Endothelial cell (in vitro differentiated cells): ENCODE measurements around the gene ARL11. TPM values are rescaled to one million over a fixed set of nuclear protein-coding genes. Genes with fewer than 3 reads are reported as not detected.

Experiments
- DNase-seq: peaks from one replicate; pipeline ENCODE4 v3.0.0; 2021; ENCODE audit warnings: low spot score
- H3K27ac Mint-ChIP-seq: one replicate; pipeline ENCODE4 v1.8.0; 2021; ENCODE audit warnings: mixed read lengths, inconsistent platforms; ENCODE audit not compliant: unreplicated experiment
- H3K27me3 Mint-ChIP-seq: one replicate; pipeline ENCODE4 v1.8.0; 2021; ENCODE audit warnings: mild to moderate bottlenecking, moderate library complexity, mixed read lengths, inconsistent platforms; ENCODE audit not compliant: unreplicated experiment
- H3K36me3 Mint-ChIP-seq: one replicate; pipeline ENCODE4 v1.8.0; 2021; ENCODE audit warnings: mild to moderate bottlenecking, low read depth, mixed read lengths, inconsistent platforms; ENCODE audit not compliant: unreplicated experiment
- H3K4me1 Mint-ChIP-seq: one replicate; pipeline ENCODE4 v1.8.0; 2021; ENCODE audit warnings: mild to moderate bottlenecking, mixed read lengths, inconsistent platforms; ENCODE audit not compliant: unreplicated experiment
- H3K4me3 Mint-ChIP-seq: one replicate; pipeline ENCODE4 v1.8.0; 2021; ENCODE audit warnings: mild to moderate bottlenecking, mixed read lengths, inconsistent platforms; ENCODE audit not compliant: unreplicated experiment
- H3K9me3 Mint-ChIP-seq: one replicate; pipeline ENCODE4 v1.8.0; 2021; ENCODE audit warnings: mixed read lengths, inconsistent platforms; ENCODE audit not compliant: unreplicated experiment
- CTCF ChIP-seq: fragments of 200-600 bp; sonication (generic); IDR thresholded peaks from one replicate; pipeline ENCODE4 v1.5.0; 2021; ENCODE audit warnings: antibody characterized with exemption; ENCODE audit not compliant: unreplicated experiment
- long read RNA-seq: library from polyadenylated mRNA; unstranded; transcript quantifications from one replicate; pipeline ENCODE4 v2.0.0, GENCODE V29; 2020; ENCODE audit not compliant: unreplicated experiment
- total RNA-seq: library from RNA; stranded (reverse); fragmentation: NEBNext Ultra II Directional; extraction: Animal tissue kit (Norgen Biotek cat#: 25700); gene quantifications from one replicate; pipeline ENCODE4 v1.2.1, GENCODE V29; 2021; ENCODE audit not compliant: unreplicated experiment

ARL11 gene
- 1.4 TPM for total RNA-seq
- long read RNA-seq, partial matches to known transcripts: 0 of 1 reads
- long read RNA-seq, other reads (novel, unspliced or antisense): 0 of 1 reads

GRCh38 chr13:49627831-49628652 lies at the start of gene ARL11:
Gene ARL11 (plus strand): TSS chr13:49628507. CDS start chr13:49630448, 1,941 bp downstream.
- no peak for TF ChIP-seq CTCF
- no peaks in the 10 kb centered on the region for H3K9me3 Mint-ChIP-seq
- H3K36me3 Mint-ChIP-seq: no peaks in the 10 kb centered on the region
- no peaks in the 10 kb centered on the region for H3K27me3 Mint-ChIP-seq
- peak; percentile 28 for DNase-seq
- peaks cover 27% of the 10 kb centered on the region for H3K4me1 Mint-ChIP-seq
- H3K27ac Mint-ChIP-seq: peak within 1 kb of the TSS; percentile 42
- H3K4me3 Mint-ChIP-seq: peak within 1 kb of the TSS; percentile 37

GRCh38 chr13:49579501-49579900 lies 48.8 kb upstream of the ARL11 start:
- H3K4me1 Mint-ChIP-seq: peaks cover 6% of the 10 kb centered on the region
- H3K36me3 Mint-ChIP-seq: peaks cover 25% of the 10 kb centered on the region
- no peak for DNase-seq
- no peak for TF ChIP-seq CTCF
- no peak overlapping the region for H3K27ac Mint-ChIP-seq
- H3K27me3 Mint-ChIP-seq: no peaks in the 10 kb centered on the region
- no peak overlapping the region for H3K4me3 Mint-ChIP-seq
- no peaks in the 10 kb centered on the region for H3K9me3 Mint-ChIP-seq

GRCh38 chr13:49580980-49581680 lies 47.2 kb upstream of the ARL11 start:
- peaks cover 11% of the 10 kb centered on the region for H3K4me1 Mint-ChIP-seq
- H3K4me3 Mint-ChIP-seq: peak overlapping the region; percentile 43
- H3K27ac Mint-ChIP-seq: no peak overlapping the region
- peaks cover 5% of the 10 kb centered on the region for H3K27me3 Mint-ChIP-seq
- no peak for DNase-seq
- no peak for TF ChIP-seq CTCF
- H3K36me3 Mint-ChIP-seq: peaks cover 25% of the 10 kb centered on the region
- H3K9me3 Mint-ChIP-seq: no peaks in the 10 kb centered on the region

GRCh38 chr13:49584771-49585182 lies 43.5 kb upstream of the ARL11 start:
- Mint-ChIP-seq H3K4me3 (peak overlapping the region; percentile 97), H3K36me3 (peaks cover 25% of the 10 kb centered on the region), H3K27ac (peak overlapping the region; percentile 87), H3K4me1 (peaks cover 15% of the 10 kb centered on the region), H3K27me3 (peaks cover 8% of the 10 kb centered on the region), H3K9me3 (no peaks in the 10 kb centered on the region)
- no peak for TF ChIP-seq CTCF
- no peak for DNase-seq
